Measurements from ENCODE around the gene HOXC10. TPM values are rescaled to one million over a fixed set of nuclear protein-coding genes. Genes with fewer than 3 reads are reported as not detected.

HOXC10 gene
- total RNA-seq, 1 donor, result not detected

DNA sequence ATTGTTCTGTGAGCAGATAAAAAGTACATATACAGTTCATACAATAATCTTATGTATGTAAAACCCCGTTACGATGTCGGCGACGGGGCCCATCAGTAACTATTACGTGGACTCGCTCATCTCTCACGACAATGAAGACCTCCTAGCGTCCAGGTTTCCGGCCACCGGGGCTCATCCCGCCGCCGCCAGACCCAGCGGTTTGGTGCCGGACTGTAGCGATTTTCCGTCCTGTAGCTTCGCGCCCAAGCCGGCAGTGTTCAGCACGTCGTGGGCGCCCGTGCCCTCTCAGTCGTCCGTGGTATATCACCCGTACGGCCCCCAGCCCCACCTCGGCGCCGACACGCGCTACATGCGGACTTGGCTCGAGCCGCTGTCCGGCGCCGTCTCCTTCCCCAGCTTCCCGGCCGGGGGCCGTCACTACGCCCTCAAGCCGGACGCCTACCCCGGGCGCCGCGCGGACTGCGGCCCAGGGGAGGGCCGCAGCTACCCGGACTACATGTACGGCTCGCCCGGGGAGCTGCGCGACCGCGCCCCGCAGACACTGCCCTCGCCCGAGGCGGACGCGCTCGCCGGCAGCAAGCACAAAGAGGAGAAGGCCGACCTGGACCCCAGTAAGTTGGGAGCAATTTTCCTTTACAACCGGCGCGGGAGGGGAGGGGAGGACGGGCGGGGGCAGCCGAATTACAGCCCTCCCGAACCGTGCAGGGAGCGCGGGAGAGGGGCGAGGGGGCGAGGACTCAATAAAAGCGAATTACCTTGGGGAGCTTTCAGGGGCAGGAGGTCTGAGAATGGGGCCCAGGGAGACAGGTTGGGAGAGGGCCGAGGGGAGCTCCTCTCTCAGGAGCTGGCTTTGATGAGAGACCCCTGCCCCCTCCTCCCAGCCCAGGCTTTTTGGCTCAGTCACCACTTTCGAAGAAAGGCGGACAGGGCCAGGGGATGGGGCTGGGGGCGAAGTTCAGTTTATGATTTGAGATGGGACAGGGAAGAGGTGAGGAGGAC, 15.5 kb downstream of the HOXC10 start, which contains the start of gene HOXC9:
TSS of gene HOXC9 (plus strand) at position 46 of the 999 bp plus-strand sequence. CDS start at position 74, 28 bp downstream.
- DNase-seq (ENCODE audit: low read depth), result no peak

DNA sequence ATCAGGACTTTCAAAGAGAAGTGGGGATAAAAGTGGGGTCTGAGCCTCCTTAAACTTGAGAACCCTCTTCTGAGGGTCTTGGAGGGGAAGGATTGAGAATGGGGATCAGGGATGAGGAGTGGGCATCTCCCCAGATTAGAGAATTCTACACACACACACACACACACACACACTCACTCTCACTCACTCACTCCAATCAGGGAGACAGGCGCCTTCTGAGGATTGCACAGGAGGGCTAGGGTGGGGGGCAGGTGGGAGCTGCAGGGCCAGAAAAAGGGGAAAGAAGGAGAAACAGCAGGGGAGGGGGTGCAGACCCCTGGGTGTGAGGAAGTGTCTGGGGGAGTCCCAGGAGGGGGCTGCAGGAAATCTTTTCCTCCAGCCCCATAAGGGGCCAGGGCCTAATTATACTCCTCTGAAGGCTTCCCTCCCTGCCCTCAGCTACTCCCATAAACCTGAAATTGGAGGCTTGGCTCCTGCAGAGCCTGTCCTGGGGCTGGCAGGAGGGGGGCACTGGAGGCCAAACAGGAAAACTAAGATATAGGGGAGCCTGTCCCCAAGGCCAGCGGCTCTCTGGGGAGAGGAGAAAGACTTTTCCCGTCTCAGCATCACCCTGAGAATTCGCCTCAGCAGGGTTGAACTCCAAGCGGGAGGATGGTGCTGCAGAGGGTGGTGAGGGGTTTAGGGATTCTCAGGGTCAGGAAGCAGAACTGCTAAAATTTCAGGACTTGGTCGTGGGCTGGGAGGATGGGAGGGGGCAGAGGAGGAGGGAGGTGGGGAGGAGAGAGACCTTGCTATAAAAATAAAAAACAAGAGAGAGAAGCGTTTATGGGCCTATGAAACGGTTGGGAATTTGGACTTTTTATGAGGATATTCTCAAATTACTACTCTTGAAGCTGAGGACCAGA, 16.6 kb downstream of the HOXC10 start:
- H3K4me3 ChIP-seq (ENCODE audit: low read depth, low read length), result peak overlapping the region; percentile 62
- DNase-seq (ENCODE audit: low read depth), result no peak
- TF ChIP-seq, protein P1, sequence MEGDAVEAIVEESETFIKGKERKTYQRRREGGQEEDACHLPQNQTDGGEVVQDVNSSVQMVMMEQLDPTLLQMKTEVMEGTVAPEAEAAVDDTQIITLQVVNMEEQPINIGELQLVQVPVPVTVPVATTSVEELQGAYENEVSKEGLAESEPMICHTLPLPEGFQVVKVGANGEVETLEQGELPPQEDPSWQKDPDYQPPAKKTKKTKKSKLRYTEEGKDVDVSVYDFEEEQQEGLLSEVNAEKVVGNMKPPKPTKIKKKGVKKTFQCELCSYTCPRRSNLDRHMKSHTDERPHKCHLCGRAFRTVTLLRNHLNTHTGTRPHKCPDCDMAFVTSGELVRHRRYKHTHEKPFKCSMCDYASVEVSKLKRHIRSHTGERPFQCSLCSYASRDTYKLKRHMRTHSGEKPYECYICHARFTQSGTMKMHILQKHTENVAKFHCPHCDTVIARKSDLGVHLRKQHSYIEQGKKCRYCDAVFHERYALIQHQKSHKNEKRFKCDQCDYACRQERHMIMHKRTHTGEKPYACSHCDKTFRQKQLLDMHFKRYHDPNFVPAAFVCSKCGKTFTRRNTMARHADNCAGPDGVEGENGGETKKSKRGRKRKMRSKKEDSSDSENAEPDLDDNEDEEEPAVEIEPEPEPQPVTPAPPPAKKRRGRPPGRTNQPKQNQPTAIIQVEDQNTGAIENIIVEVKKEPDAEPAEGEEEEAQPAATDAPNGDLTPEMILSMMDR (IDR thresholded peaks at IDR 0.05; ENCODE audit: insufficient read depth, low read length), result no peak

More for the DNA sequence above, 15.5 kb downstream of the HOXC10 start, which contains the start of gene HOXC9:
- H3K4me3 ChIP-seq (ENCODE audit: low read depth, low read length), result peak within 1 kb of the TSS; percentile 62
- TF ChIP-seq, protein P1 (IDR thresholded peaks at IDR 0.05; ENCODE audit: insufficient read depth, low read length), result no peak

DNA sequence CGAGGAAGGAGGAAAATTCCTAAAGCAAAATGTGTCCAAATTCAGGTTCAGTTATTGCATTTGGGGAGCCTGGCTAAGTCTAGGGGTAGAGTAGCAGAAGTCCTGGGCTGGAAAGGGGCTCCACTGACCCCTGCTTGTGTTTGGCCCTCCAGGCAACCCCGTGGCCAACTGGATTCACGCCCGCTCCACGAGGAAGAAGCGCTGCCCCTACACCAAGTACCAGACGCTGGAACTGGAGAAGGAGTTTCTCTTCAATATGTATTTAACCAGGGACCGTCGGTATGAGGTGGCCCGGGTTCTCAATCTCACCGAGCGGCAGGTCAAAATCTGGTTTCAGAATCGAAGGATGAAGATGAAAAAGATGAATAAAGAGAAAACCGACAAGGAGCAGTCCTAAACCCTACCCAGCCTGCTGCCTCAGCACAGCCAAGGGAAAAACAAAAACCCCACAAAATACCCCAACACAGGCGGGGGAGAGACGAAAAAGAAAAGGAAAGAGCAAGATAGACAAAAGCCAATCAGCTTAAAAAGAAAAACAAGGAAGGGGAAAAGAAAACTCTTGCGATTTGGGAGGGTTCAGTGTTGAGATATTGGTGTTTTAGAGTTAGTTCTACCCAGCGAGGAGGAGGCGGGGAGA, 17.4 kb downstream of the HOXC10 start:
- TF ChIP-seq, protein P1 (IDR thresholded peaks at IDR 0.05; ENCODE audit: insufficient read depth, low read length), result no peak
- DNase-seq (ENCODE audit: low read depth), result no peak
- H3K4me3 ChIP-seq (ENCODE audit: low read depth, low read length), result no peak overlapping the region

DNA sequence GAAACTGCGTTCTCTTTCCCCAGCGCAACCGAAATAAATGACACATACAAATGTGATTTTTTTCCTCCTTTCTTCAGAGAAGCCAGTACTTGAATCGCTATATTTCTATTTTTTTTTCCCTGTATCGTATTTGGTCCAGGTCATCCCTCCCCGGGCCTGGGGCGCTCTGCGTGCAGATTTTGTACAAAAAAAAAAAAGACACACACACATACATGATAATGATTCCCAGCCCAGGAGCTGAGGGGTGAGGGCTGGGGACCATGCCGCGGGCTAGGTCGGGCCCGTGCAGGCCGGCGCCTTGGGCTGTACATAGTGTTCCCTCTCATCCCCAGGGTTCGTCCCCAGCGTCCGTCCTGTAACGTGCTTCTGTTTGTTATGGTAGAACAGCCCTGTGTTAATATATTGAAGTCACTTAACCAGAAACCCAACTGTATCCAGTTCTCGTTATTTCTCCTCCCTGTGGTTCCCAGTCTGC, 18.0 kb downstream of the HOXC10 start:
- TF ChIP-seq, protein P1 (IDR thresholded peaks at IDR 0.05; ENCODE audit: insufficient read depth, low read length), result no peak
- DNase-seq (ENCODE audit: low read depth), result no peak
- H3K4me3 ChIP-seq (ENCODE audit: low read depth, low read length), result no peak overlapping the region

DNA sequence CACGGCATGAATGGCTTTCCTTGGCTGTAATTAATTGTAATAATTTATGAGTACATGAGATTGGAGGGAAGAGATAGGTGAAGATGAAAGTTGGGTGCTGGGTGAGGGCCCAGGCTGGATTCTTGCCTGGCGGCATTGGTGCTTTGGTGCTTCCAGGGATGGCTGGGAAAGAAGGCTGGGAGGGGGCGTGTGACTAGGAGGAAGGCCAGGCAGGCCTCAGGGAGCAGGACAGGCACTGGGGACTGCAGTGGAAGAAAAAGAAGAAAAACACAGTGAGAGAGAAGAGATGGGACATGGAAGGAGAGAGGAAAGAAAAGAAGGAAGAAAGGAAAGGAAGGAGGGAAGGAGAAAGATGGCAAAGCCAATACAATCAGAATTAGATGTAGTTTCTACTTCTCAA, 18.7 kb downstream of the HOXC10 start:
- TF ChIP-seq, protein P1 (IDR thresholded peaks at IDR 0.05; ENCODE audit: insufficient read depth, low read length), result no peak
- DNase-seq (ENCODE audit: low read depth), result no peak
- H3K4me3 ChIP-seq (ENCODE audit: low read depth, low read length), result no peak overlapping the region
